Measurements from ENCODE around the gene INTS4.

The INTS4 gene

GRCh38 chr11:78036313-78036712 lies 41.8 kb upstream of the INTS4 start:
- Histone ChIP-seq H3K27me3 (ENCODE audit: insufficient read depth, low read length, poor library complexity, severe bottlenecking) (no peaks in the 10 kb centered on the region), H3K36me3 (ENCODE audit: insufficient read depth, low read length) (no peaks in the 10 kb centered on the region), H4K20me1 (ENCODE audit: insufficient read depth, low read length, poor library complexity, severe bottlenecking) (no peaks in the 10 kb centered on the region), H3F3A (ENCODE audit: low read depth) (no peaks in the 10 kb centered on the region), H3K9ac (ENCODE audit: low read depth, low read length, poor library complexity, severe bottlenecking) (no peak overlapping the region), H3K9me3 (ENCODE audit: insufficient read depth, low read depth, low read length) (no peaks in the 10 kb centered on the region), H3K4me3 (ENCODE audit: low read length, poor library complexity, severe bottlenecking) (no peak overlapping the region), H3K79me2 (ENCODE audit: insufficient read depth, low read length) (no peaks in the 10 kb centered on the region), H2AFZ (ENCODE audit: low read length) (no peak overlapping the region), H3K9me2 (replicated peaks; ENCODE audit: low read depth, low read length) (no peaks in the 10 kb centered on the region), H3K4me1 (ENCODE audit: insufficient read depth, low read length, poor library complexity, severe bottlenecking) (no peaks in the 10 kb centered on the region), H3K4me2 (ENCODE audit: low read depth, low read length, poor library complexity, severe bottlenecking) (no peak overlapping the region)
- no peak for TF ChIP-seq CTCF (conservative IDR thresholded peaks at IDR 0.05; ENCODE audit: low read length)
- no peak for TF ChIP-seq EZH2phosphoT487 (IDR thresholded peaks at IDR 0.05; ENCODE audit: borderline replicate concordance)

GRCh38 chr11:78034623-78035022 lies 40.2 kb upstream of the INTS4 start:
- H3K9ac ChIP-seq (ENCODE audit: low read depth, low read length, poor library complexity, severe bottlenecking) = no peak overlapping the region
- H3K27me3 ChIP-seq (ENCODE audit: insufficient read depth, low read length, poor library complexity, severe bottlenecking) = no peaks in the 10 kb centered on the region
- TF ChIP-seq CTCF (conservative IDR thresholded peaks at IDR 0.05; ENCODE audit: low read length) (no peak; the same call in 1 of the 2 replicates), EZH2phosphoT487 (IDR thresholded peaks at IDR 0.05; ENCODE audit: borderline replicate concordance) (no peak)
- no peaks in the 10 kb centered on the region for H3K36me3 ChIP-seq (ENCODE audit: insufficient read depth, low read length)
- no peaks in the 10 kb centered on the region for H4K20me1 ChIP-seq (ENCODE audit: insufficient read depth, low read length, poor library complexity, severe bottlenecking)
- no peaks in the 10 kb centered on the region for H3K9me3 ChIP-seq (ENCODE audit: insufficient read depth, low read depth, low read length)
- H3K79me2 ChIP-seq (ENCODE audit: insufficient read depth, low read length) = no peaks in the 10 kb centered on the region
- no peaks in the 10 kb centered on the region for H3K4me1 ChIP-seq (ENCODE audit: insufficient read depth, low read length, poor library complexity, severe bottlenecking)
- no peak overlapping the region for H3K4me3 ChIP-seq (ENCODE audit: low read length, poor library complexity, severe bottlenecking)
- no peaks in the 10 kb centered on the region for H3K9me2 ChIP-seq (replicated peaks; ENCODE audit: low read depth, low read length)
- no peak overlapping the region for H3K4me2 ChIP-seq (ENCODE audit: low read depth, low read length, poor library complexity, severe bottlenecking)
- H3F3A ChIP-seq (ENCODE audit: low read depth) = no peaks in the 10 kb centered on the region
- no peak overlapping the region for H2AFZ ChIP-seq (ENCODE audit: low read length)

GRCh38 chr11:78033040-78033439 lies 38.6 kb upstream of the INTS4 start:
- no peaks in the 10 kb centered on the region for H3K27me3 ChIP-seq (ENCODE audit: insufficient read depth, low read length, poor library complexity, severe bottlenecking)
- H3F3A ChIP-seq (ENCODE audit: low read depth) = no peaks in the 10 kb centered on the region
- no peaks in the 10 kb centered on the region for H3K36me3 ChIP-seq (ENCODE audit: insufficient read depth, low read length)
- no peaks in the 10 kb centered on the region for H4K20me1 ChIP-seq (ENCODE audit: insufficient read depth, low read length, poor library complexity, severe bottlenecking)
- no peaks in the 10 kb centered on the region for H3K79me2 ChIP-seq (ENCODE audit: insufficient read depth, low read length)
- H3K9me3 ChIP-seq (ENCODE audit: insufficient read depth, low read depth, low read length) = no peaks in the 10 kb centered on the region
- no peak overlapping the region for H3K4me3 ChIP-seq (ENCODE audit: low read length, poor library complexity, severe bottlenecking)
- H3K9ac ChIP-seq (ENCODE audit: low read depth, low read length, poor library complexity, severe bottlenecking) = no peak overlapping the region
- H3K9me2 ChIP-seq (replicated peaks; ENCODE audit: low read depth, low read length) = no peaks in the 10 kb centered on the region
- no peak overlapping the region for H3K4me2 ChIP-seq (ENCODE audit: low read depth, low read length, poor library complexity, severe bottlenecking)
- H3K4me1 ChIP-seq (ENCODE audit: insufficient read depth, low read length, poor library complexity, severe bottlenecking) = no peaks in the 10 kb centered on the region
- no peak overlapping the region for H2AFZ ChIP-seq (ENCODE audit: low read length)
- TF ChIP-seq CTCF (conservative IDR thresholded peaks at IDR 0.05; ENCODE audit: low read length) = no peak
- TF ChIP-seq EZH2phosphoT487 (IDR thresholded peaks at IDR 0.05; ENCODE audit: borderline replicate concordance) = no peak

All from Loucy (cell line).